GM21526 (cell line): Measurements from ENCODE around the gene USH2A.

Experiments used
- ATAC-seq: cut with Tn5 transposase; IDR thresholded peaks from one replicate; pipeline ENCODE4 v1.9.1; 2021; ENCODE audit warnings: moderate library complexity; ENCODE audit not compliant: unreplicated experiment, low FRiP score

USH2A gene, protein sequence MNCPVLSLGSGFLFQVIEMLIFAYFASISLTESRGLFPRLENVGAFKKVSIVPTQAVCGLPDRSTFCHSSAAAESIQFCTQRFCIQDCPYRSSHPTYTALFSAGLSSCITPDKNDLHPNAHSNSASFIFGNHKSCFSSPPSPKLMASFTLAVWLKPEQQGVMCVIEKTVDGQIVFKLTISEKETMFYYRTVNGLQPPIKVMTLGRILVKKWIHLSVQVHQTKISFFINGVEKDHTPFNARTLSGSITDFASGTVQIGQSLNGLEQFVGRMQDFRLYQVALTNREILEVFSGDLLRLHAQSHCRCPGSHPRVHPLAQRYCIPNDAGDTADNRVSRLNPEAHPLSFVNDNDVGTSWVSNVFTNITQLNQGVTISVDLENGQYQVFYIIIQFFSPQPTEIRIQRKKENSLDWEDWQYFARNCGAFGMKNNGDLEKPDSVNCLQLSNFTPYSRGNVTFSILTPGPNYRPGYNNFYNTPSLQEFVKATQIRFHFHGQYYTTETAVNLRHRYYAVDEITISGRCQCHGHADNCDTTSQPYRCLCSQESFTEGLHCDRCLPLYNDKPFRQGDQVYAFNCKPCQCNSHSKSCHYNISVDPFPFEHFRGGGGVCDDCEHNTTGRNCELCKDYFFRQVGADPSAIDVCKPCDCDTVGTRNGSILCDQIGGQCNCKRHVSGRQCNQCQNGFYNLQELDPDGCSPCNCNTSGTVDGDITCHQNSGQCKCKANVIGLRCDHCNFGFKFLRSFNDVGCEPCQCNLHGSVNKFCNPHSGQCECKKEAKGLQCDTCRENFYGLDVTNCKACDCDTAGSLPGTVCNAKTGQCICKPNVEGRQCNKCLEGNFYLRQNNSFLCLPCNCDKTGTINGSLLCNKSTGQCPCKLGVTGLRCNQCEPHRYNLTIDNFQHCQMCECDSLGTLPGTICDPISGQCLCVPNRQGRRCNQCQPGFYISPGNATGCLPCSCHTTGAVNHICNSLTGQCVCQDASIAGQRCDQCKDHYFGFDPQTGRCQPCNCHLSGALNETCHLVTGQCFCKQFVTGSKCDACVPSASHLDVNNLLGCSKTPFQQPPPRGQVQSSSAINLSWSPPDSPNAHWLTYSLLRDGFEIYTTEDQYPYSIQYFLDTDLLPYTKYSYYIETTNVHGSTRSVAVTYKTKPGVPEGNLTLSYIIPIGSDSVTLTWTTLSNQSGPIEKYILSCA (N-terminal part only)

DNA sequence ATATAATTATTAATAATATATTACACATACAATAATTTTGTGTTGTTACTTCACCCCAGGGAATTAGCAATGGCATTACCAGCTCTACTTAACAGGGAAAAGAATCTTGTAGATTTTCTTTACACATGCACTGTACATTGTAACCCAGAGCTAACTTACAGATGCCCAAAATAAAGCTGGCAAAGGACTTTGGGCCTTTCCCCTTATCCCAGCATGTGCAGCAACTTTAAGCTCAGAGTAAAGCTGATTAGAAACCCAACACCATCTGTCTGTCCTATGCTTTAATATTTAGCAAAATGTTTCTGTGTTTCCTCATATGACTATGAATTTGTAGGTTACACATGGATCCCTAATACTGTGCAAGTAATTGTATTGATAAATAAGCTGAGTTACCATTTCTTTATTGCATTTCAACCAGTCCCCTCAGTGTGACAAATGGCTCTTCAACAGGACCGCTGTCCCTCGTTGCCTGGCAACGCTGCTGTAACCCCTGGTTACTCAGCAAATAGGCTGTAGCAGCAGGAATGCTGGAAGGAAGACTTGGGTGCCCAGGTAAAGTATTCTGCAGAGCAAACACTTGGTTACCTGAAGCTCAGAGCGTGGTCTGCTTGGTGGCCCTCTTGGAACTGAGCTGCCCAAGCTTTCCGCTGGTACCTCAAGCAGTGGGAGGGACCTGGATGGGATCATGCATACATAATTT is at the start of gene USH2A:
Gene USH2A (minus strand): TSS at position 628 of the 700 bp plus-strand sequence. CDS start 1,112 bp downstream, outside the sequence.
- no peak for ATAC-seq

DNA sequence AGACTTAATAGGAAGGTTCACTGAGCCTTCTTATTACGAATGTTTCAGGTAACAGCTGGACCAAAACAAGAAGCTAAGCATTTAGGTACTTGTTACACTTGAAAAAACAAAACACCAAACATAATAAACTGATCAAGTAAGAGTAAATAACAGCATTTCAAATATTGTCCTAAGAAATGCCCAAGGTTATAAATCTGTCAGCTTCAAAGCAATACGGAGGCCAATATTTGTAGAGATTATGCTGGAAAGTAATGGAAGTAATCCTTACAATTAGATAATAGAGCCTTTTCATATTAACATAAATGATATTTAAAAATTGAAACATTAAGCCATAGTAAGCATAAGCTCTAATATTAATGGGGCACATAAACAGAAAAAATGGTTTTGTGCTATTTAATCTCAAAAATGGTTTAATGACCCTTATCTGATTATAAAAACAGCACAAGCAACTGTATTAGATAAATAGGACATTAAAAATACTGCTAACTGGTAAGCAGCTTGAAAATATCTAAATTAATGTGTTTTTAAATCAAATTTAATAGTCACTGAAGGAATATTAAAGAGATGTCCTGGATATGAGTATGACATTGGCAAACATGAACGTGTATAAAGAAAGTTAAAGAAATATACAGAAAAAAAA is 43.0 kb upstream of the USH2A start:
- no peak for ATAC-seq

DNA sequence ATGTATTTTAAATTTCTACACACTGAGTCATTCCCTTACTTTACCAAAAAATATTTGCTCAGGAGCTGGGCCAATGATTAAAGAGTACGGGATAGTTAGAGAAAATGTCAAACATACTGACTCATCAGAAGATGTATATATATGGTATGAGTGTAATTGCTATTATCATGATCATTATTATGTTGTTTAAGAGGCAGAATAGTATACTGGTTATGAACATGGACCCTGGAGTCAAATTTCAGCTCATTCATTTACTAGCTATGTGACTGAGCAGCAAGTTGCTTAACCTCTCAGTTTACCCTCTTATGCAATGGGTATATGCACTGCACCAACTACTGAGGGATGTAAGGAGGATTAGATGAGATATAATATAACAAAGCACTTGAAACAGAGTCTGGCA is 41.2 kb upstream of the USH2A start:
- no peak for ATAC-seq

DNA sequence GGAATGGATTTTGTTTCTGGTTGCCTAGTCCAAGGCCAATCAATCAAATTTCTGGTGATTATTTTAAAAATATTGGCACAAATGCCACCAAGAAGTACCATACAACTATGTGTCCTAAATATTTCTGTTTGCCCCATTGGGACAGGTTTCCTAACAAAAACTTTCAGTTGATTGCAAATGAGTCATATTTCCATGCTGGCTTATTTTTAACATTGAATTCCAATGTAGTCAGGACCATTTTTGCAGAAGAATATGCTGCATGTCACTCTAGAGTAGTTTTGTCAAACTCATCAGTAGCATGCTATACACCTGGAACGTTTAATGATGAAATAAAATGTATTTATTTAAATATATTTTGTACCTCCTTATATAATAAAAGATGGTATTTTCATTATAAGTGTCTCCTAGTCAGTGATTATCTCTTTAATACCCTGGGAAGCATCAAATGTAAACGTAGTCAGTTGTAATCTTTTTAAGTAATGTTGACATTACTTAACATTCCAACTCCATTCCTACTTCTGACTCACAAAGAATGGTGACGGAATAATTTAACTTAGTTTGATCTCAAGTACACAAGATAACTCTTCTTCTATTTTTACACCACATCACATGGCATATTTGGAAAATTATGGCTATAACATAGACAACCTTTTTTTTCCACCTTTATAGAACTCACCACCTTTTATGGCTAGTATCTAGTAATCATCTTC is 39.0 kb upstream of the USH2A start:
- no peak for ATAC-seq

DNA sequence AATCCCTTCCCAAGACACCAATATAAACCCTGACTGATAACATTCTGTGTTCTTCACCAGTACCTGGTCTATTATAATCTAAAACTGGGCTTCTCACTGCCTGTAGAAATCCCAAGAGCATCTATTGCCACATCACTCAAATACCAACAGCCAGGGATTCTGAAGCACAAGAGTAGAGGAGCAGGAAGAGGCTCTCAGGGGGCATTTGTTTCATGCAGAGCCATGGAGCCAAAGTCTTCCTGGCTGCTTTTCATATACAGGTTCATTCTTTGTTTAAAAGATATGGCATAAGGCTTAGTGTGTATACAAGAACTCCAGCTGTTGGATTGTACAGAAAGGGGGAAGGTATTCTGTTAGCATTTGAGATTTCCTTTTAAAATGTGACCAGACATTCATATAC is 38.2 kb upstream of the USH2A start:
- ATAC-seq, result no peak

DNA sequence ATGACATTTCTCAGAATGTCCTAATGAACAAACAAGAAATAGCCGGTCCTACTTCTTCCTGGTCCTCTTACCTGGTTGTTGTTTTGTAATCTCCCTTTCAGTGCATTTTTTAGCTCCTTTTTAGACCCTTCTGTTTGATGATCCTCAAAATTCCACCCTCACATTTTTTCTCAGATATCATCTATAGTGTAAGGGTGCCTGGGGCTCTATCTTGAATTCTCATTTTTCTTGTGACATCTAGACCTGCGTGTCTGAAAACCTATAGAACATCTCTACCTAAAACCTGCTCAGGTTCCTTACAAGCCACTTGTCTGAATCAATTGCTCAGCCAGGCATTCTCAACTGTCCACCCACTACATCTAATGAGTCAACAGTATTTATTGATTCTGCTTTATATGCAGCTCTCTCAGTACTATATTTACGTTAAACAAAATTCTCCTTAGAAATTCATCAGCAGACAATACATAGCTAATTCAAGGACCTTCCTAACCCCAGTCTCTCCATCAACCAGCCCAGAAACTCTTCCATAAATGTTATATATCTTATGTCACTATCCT is 36.5 kb upstream of the USH2A start:
- ATAC-seq, result no peak

DNA sequence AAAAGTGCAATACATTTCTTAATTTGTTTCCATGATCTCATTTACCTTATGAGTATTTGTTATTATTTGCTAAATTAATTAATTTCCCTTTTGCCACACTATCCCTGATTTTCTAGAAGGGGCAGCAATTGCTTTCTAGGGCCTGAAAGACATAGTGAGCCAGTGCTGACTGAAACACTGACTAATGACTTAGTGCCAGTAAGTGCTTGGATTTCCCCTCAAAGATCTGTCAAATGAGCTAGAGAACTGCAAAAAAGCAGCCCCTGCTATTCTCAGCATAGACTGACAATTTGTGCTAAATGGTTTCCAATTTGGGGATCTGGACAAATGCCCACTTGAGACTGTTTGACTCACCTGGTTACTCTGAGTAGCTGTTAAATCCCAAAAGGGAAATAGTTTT is 35.6 kb upstream of the USH2A start:
- no peak for ATAC-seq

DNA sequence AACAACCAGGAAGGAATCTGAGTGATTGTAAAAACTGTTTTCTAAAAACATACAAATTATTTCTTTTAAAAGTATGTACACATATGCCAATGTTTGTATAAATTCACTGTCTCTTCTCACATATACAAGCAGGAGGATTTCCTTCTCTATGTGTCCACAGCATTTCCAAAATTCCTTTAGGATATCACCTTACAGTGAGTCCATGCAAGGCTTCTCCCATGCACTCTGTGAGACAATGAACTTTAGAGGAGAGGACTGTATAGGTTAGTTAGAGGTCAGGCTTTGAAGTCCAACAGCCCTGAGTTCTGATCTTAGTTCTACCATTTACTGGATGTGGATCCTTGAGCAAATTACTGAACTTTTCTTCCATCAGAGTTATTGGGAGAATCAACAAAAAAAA is 34.1 kb upstream of the USH2A start:
- ATAC-seq, result no peak

DNA sequence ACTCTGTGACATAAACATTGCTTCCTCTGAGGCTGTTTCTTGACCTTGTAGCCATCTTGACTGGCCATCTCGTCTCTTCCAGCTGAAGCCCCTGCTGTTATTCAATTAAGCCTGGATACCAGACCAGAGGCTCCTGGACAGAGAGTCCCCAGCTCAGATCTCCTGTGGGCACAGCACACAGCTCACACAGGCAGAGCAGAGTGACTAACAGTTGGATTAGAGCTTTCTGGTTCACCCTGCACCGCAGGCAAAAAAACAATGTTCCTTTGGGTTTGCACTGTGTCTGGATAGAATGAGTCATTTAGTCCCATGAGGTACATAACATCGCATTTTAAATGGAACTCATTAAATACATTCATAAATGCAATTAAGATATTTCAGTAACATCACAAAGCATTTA is 33.4 kb upstream of the USH2A start:
- ATAC-seq, result no peak

DNA sequence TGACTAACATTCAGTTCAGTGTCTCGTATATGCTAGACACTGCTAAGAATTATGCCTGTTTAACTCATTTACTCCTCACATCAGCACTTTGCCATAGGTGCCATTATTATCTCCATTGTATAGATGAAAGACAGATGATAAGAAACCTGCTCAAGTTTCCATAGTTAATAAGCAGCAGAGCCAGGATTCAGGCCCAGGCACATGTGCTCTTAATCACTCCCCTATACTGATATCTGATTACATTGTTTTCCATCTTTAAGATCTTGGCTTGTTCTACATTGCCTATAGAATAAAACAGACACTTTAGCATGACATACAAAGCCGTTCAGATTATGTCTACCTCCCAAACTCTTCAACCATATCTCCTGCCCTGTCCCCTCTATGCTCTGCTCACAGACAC is 30.5 kb upstream of the USH2A start:
- ATAC-seq, result no peak

DNA sequence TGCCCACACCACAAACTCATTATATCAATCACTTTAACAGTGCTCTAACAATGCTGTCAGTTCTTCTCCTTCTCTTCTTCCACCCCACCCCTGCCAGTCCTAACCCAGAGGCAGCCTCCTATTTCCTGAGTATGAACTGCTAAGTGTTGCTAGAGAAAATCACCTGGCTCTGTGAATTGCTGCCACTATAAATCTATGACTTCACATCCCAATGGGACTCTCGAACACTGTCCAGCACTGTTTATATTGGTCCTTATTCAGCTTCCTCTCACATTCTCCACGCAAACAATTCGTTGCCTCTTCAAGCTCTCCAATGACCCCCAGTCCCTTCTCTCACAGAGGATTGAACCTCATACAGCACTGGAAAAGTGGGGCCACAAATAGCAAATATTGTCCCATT is 27.0 kb upstream of the USH2A start:
- no peak for ATAC-seq

DNA sequence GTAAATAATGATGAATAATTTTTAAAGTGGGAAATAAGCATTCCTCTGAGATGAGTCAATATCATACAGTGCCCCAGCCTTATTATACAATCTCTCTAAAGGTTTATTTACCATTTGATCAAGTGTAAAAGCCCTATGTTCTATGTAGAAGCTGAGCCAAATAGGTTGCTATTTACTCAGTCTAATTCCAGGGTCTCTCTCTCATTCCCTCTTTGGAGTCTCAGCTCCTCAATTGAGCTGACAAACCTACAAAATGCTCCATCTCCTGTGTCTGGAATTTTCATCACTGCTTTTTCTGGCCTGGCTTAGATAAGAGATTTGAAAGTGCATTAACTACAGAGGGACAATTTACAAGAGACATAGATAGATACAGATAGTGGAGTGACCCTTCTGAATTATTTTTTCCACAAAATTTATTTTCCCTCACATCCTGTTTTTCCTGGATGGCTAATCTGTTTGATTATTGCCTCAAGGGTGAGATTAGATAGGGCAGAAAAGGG is 24.8 kb upstream of the USH2A start:
- ATAC-seq, result no peak

DNA sequence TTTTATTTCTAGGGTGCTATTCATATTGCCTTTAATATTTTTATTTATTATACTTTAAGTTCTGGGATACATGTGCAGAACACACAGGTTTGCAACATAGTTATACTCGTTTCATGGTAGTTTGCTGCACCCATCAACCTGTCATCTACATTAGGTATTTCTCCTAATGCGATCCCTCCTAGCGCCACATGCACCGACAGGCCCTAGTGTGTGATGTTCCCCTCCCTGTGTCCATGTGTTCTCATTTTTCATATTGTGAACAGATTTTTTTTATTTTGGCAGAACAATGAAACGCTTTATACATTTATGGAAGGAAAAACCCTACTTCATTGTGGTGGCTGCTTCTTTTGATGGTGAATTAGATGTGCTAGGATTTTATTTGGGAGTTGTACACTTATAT is 14.4 kb upstream of the USH2A start:
- ATAC-seq, result no peak

DNA sequence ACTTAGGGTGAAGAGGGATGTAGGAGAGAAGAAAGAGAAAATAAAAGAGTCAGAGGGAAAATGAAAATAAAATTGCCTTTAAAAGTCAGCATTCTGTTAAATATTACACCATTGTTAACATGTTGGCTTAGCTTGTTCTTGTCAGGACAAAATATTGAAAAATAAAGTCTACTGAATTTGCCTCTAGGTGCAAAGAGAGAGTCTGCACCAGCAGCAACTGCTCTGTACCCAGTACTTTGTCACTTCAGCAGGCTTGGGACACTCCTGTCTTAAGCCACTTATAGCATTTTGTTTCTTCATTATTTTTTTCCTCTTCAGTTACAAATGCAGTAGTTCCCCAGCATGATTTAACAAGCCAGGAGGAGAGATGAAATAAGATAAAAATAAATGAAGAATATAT is 11.0 kb upstream of the USH2A start:
- ATAC-seq, result no peak

DNA sequence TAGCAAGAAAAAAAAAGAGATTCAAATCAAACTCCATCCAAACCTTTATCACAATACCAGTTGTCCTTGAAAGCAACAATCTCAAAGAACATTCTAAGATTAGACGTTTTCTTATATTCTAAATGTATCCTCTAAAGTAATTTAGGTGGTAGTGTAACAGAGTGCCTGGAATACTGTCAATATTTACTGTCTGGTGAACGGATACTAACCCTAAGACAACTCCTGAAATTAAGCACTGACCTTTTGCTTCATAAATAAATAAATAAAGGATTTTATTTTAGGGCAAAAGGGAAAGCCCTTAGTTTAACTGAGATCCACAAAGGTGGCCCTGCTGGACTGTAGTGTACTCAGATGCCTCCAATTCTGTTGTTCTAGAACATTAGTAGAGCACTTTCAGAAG is 9.9 kb upstream of the USH2A start:
- ATAC-seq, result no peak

DNA sequence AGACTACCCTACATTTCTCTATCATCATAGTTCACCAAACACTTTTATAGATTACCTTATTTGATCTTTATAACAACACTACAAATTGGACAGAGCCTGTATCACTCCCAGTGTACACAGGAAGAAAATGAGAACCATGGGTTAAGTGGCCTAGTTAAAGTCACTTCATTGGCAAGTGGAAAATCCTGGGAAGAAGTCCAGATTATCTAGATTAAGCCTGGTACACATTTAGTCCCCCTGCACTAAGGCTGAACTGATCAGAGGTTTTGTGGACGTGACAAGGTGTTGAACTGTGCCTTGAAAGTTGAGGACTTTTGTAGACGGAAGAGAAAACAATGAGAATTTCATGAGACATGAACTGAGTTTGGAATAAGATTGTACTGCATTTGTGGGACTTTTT is 7.5 kb upstream of the USH2A start:
- ATAC-seq, result no peak

DNA sequence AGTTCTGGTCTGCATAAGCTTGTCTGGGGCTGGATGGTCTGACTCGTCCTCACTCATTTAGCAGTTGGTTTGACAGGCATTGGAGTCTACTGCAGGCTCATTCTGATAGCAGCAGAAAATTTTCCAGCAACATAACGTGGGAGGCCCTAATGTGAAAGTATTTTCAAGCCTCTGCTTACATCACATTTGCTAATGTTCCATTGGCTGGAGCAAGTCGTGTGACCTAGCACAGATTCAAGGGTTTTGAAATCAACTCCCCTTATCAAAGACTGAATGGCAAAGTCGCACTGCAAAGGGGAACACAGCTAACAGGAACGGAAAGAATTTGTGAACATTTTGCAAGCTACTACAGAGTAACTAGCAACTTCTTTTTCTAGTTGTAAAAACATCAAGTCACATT is 2.3 kb upstream of the USH2A start:
- no peak for ATAC-seq

DNA sequence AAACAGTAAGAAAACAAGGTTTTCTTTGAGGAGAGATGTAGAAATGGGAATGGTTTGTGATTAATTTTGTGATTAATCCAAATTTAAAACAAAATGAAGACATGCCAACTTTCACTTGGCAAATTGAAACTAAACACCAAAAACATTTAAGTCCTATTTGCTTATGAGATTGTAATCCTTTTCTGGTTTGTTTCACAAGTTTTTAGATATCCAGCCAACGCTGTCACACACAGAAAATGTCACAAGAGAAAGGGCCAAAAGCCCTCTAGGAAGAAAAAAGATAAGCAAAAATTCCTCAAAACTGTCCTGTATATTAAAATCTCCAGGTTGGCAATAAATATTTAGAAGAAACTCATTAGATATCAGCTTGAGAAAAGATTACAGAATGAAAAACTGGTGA is 2.5 kb downstream of the USH2A start:
- ATAC-seq, result no peak

DNA sequence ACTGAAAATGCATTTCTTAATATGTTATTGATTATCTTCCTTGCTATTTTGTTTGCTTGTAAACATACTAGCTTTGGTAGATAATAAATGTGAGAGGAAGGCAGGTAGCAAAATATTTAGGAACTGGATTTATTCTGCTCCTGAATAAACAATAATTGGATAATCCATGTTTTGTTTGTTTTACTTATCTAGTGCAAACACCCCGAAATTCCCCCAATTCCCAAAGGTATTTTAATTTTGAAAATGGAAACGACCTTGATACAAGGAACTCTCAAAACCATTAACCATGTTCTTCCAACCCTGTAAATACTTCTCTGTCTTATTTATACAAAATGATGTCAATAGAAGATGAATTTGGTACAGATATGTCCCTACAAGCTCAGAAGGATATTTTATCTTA is 3.0 kb downstream of the USH2A start:
- ATAC-seq, result no peak
